Mesendoderm (in vitro differentiated cells): ENCODE data around the gene PHYKPL.

Source experiments
- DNase-seq: peaks from one replicate; pipeline ENCODE4 v3.0.0; 2013
- H2AK5ac ChIP-seq: 2 replicates; pipeline ENCODE4 v1.6.1; 2013; ENCODE audit warnings: low read length, inconsistent platforms
- H2BK120ac ChIP-seq: 2 replicates; pipeline ENCODE4 v1.6.1; 2013; ENCODE audit warnings: low read depth, mild to moderate bottlenecking, low read length, moderate library complexity, mixed read lengths
- H2BK15ac ChIP-seq: replicated peaks from 2 replicates; pipeline ENCODE4 v1.6.1; 2013; ENCODE audit warnings: low read depth, mild to moderate bottlenecking, moderate library complexity
- H2BK5ac ChIP-seq: 2 replicates; pipeline ENCODE4 v1.6.1; 2013; ENCODE audit warnings: low read length, inconsistent platforms
- H3K18ac ChIP-seq: 2 replicates; pipeline ENCODE4 v1.6.1; 2013; ENCODE audit warnings: mild to moderate bottlenecking, low read length, mixed read lengths
- H3K23ac ChIP-seq: one replicate; pipeline ENCODE4 v1.6.1; 2013; ENCODE audit warnings: low read length
- H3K27ac ChIP-seq: 2 replicates; pipeline ENCODE4 v1.5.1; 2013; ENCODE audit warnings: low read depth, mild to moderate bottlenecking, inconsistent platforms, low read length, moderate library complexity
- H3K27me3 ChIP-seq: 2 replicates; pipeline ENCODE4 v1.6.1; 2013; ENCODE audit warnings: low read length, control low read depth, mild to moderate bottlenecking, inconsistent platforms; ENCODE audit not compliant: insufficient read depth, poor library complexity
- H3K36me3 ChIP-seq: 2 replicates; pipeline ENCODE4 v1.6.1; 2013; ENCODE audit warnings: low read length, inconsistent platforms; ENCODE audit not compliant: control insufficient read depth, insufficient read depth
- H3K4ac ChIP-seq: one replicate; pipeline ENCODE4 v1.6.1; 2013; ENCODE audit warnings: low read depth, mild to moderate bottlenecking, low read length, moderate library complexity
- H3K4me1 ChIP-seq: 2 replicates; pipeline ENCODE4 v1.6.1; 2013; ENCODE audit warnings: low read depth, low read length, inconsistent platforms; ENCODE audit not compliant: control insufficient read depth
- H3K4me2 ChIP-seq: 2 replicates; pipeline ENCODE4 v1.6.1; 2013; ENCODE audit warnings: low read length
- H3K4me3 ChIP-seq: 2 replicates; pipeline ENCODE4 v1.5.1; 2013; ENCODE audit warnings: mild to moderate bottlenecking, low read length
- H3K56ac ChIP-seq: one replicate; pipeline ENCODE4 v1.6.1; 2013; ENCODE audit warnings: low read length
- H3K79me1 ChIP-seq: 2 replicates; pipeline ENCODE4 v1.6.1; 2013; ENCODE audit warnings: low read length, inconsistent platforms
- H3K79me2 ChIP-seq: 2 replicates; pipeline ENCODE4 v1.6.1; 2013; ENCODE audit warnings: mild to moderate bottlenecking, low read length; ENCODE audit not compliant: control insufficient read depth, insufficient read depth
- H3K9ac ChIP-seq: 2 replicates; pipeline ENCODE4 v1.6.1; 2013; ENCODE audit warnings: low read length, inconsistent platforms
- H4K5ac ChIP-seq: one replicate; pipeline ENCODE4 v1.6.1; 2013; ENCODE audit warnings: low read length
- H4K8ac ChIP-seq: one replicate; pipeline ENCODE4 v1.6.1; 2013; ENCODE audit warnings: low read depth, mild to moderate bottlenecking, control low read depth, low read length, moderate library complexity
- WGBS: extraction: QIAGEN DNeasy Blood & Tissue Kit; methylation state at CpG from one replicate; pipeline ENCODE4 v1.1.7; 2013; ENCODE audit warnings: low lambda C conversion rate, missing lambda C conversion rate; ENCODE audit not compliant: insufficient coverage; ENCODE audit errors: extremely low coverage; 5-methylcytosine and 5-hydroxymethylcytosine counted together

PHYKPL gene

GRCh38 chr5:178213748-178214151 lies 18.9 kb downstream of the PHYKPL start:
- H2BK5ac ChIP-seq, result no peak overlapping the region
- H3K9ac ChIP-seq, result no peak overlapping the region
- no peak overlapping the region for H4K8ac ChIP-seq
- H3K4me3 ChIP-seq, result no peak overlapping the region
- H3K4me2 ChIP-seq, result no peak overlapping the region
- no peak overlapping the region for H4K5ac ChIP-seq
- peaks cover 2% of the 10 kb centered on the region for H3K79me2 ChIP-seq
- no peak overlapping the region for H2AK5ac ChIP-seq
- H2BK120ac ChIP-seq, result no peak overlapping the region
- WGBS, result no CpG with 5 or more reads among the region's 8 CpGs
- no peak overlapping the region for H3K4ac ChIP-seq
- no peak overlapping the region for H3K23ac ChIP-seq
- DNase-seq, result peak; percentile 67
- no peaks in the 10 kb centered on the region for H3K4me1 ChIP-seq
- peaks cover 45% of the 10 kb centered on the region for H3K36me3 ChIP-seq
- H3K79me1 ChIP-seq, result peaks cover 1% of the 10 kb centered on the region
- H2BK15ac ChIP-seq, result no peak overlapping the region
- H3K27me3 ChIP-seq, result no peaks in the 10 kb centered on the region
- H3K18ac ChIP-seq, result no peak overlapping the region
- H3K27ac ChIP-seq, result no peak overlapping the region
- H3K56ac ChIP-seq, result no peak overlapping the region

- H3K36me3 ChIP-seq, result peaks cover 47% of the 10 kb centered on the region
- H3K27ac ChIP-seq, result no peak overlapping the region
- no peak overlapping the region for H3K9ac ChIP-seq
- H2AK5ac ChIP-seq, result no peak overlapping the region
- no peak for DNase-seq
- no peak overlapping the region for H4K8ac ChIP-seq
- no peak overlapping the region for H3K4me2 ChIP-seq
- H2BK120ac ChIP-seq, result no peak overlapping the region
- no peak overlapping the region for H3K4ac ChIP-seq
- no peak overlapping the region for H3K4me3 ChIP-seq
- WGBS, result no CpG with 5 or more reads among the region's 4 CpGs
- H3K23ac ChIP-seq, result no peak overlapping the region
- H2BK5ac ChIP-seq, result no peak overlapping the region
- peaks cover 6% of the 10 kb centered on the region for H3K79me2 ChIP-seq
- H3K4me1 ChIP-seq, result no peaks in the 10 kb centered on the region
- peaks cover 2% of the 10 kb centered on the region for H3K79me1 ChIP-seq
- H4K5ac ChIP-seq, result no peak overlapping the region
- no peaks in the 10 kb centered on the region for H3K27me3 ChIP-seq
- no peak overlapping the region for H3K56ac ChIP-seq
- no peak overlapping the region for H2BK15ac ChIP-seq
- H3K18ac ChIP-seq, result no peak overlapping the region
Measured at GRCh38 chr5:178213003-178213461, 19.6 kb downstream of the PHYKPL start.

GRCh38 chr5:178212241-178213002 lies 20.2 kb downstream of the PHYKPL start:
- H3K23ac ChIP-seq, result no peak overlapping the region
- H4K5ac ChIP-seq, result no peak overlapping the region
- no peak overlapping the region for H2BK15ac ChIP-seq
- no peak overlapping the region for H3K56ac ChIP-seq
- H3K4me1 ChIP-seq, result no peaks in the 10 kb centered on the region
- no peak overlapping the region for H3K9ac ChIP-seq
- no peak overlapping the region for H3K4ac ChIP-seq
- no peak overlapping the region for H4K8ac ChIP-seq
- H3K27me3 ChIP-seq, result no peaks in the 10 kb centered on the region
- no peak overlapping the region for H3K27ac ChIP-seq
- peaks cover 12% of the 10 kb centered on the region for H3K79me2 ChIP-seq
- H2BK5ac ChIP-seq, result no peak overlapping the region
- no peak overlapping the region for H2BK120ac ChIP-seq
- peaks cover 52% of the 10 kb centered on the region for H3K36me3 ChIP-seq
- no peak overlapping the region for H3K4me3 ChIP-seq
- H3K79me1 ChIP-seq, result peaks cover 5% of the 10 kb centered on the region
- no CpG with 5 or more reads among the region's 3 CpGs for WGBS
- no peak for DNase-seq
- no peak overlapping the region for H2AK5ac ChIP-seq
- H3K4me2 ChIP-seq, result no peak overlapping the region
- H3K18ac ChIP-seq, result no peak overlapping the region

- no peak overlapping the region for H2BK120ac ChIP-seq
- no peak overlapping the region for H3K4ac ChIP-seq
- no peak overlapping the region for H3K23ac ChIP-seq
- no peaks in the 10 kb centered on the region for H3K27me3 ChIP-seq
- H4K5ac ChIP-seq, result no peak overlapping the region
- no peak overlapping the region for H3K18ac ChIP-seq
- WGBS, result no CpG with 5 or more reads among the region's 8 CpGs
- H2BK15ac ChIP-seq, result no peak overlapping the region
- peaks cover 23% of the 10 kb centered on the region for H3K79me2 ChIP-seq
- no peak overlapping the region for H3K56ac ChIP-seq
- H2BK5ac ChIP-seq, result no peak overlapping the region
- no peak for DNase-seq
- H3K79me1 ChIP-seq, result peaks cover 7% of the 10 kb centered on the region
- no peak overlapping the region for H3K4me2 ChIP-seq
- no peak overlapping the region for H3K9ac ChIP-seq
- no peak overlapping the region for H3K4me3 ChIP-seq
- H3K4me1 ChIP-seq, result peaks cover 2% of the 10 kb centered on the region
- no peak overlapping the region for H2AK5ac ChIP-seq
- peaks cover 60% of the 10 kb centered on the region for H3K36me3 ChIP-seq
- no peak overlapping the region for H4K8ac ChIP-seq
- no peak overlapping the region for H3K27ac ChIP-seq
Measured at GRCh38 chr5:178211095-178212048, 21.2 kb downstream of the PHYKPL start.

- no peak overlapping the region for H2AK5ac ChIP-seq
- no peak overlapping the region for H2BK120ac ChIP-seq
- no peak overlapping the region for H3K27ac ChIP-seq
- no peak overlapping the region for H3K9ac ChIP-seq
- WGBS, result no CpG with 5 or more reads among the region's 5 CpGs
- H3K36me3 ChIP-seq, result peaks cover 66% of the 10 kb centered on the region
- no peak overlapping the region for H2BK5ac ChIP-seq
- no peak overlapping the region for H3K56ac ChIP-seq
- H3K79me2 ChIP-seq, result peaks cover 30% of the 10 kb centered on the region
- H2BK15ac ChIP-seq, result no peak overlapping the region
- no peak overlapping the region for H3K4ac ChIP-seq
- no peak overlapping the region for H3K18ac ChIP-seq
- no peak overlapping the region for H4K5ac ChIP-seq
- H3K27me3 ChIP-seq, result no peaks in the 10 kb centered on the region
- no peak overlapping the region for H4K8ac ChIP-seq
- peaks cover 5% of the 10 kb centered on the region for H3K4me1 ChIP-seq
- DNase-seq, result no peak
- H3K79me1 ChIP-seq, result peaks cover 8% of the 10 kb centered on the region
- H3K4me2 ChIP-seq, result no peak overlapping the region
- H3K4me3 ChIP-seq, result no peak overlapping the region
- no peak overlapping the region for H3K23ac ChIP-seq
Measured at GRCh38 chr5:178210686-178211085, 21.9 kb downstream of the PHYKPL start.
